CD4-positive, CD25-positive, alpha-beta regulatory T cell (primary cell): ENCODE results near the gene FOXO6. TPM values are rescaled to one million over a fixed set of nuclear protein-coding genes. Genes with fewer than 3 reads are reported as not detected.
"Not testable (repeated sequence)": the region's sequence is repeated elsewhere in the genome, so short reads cannot be mapped to it uniquely, and the experiment has no call there.

ENCODE experiments used
- ATAC-seq, 2 donors: fragments of 150-1000 bp; cut with Tn5 transposase; one replicate each; pipeline ENCODE4 v1.10.0; 2021; ENCODE audit warnings: low read depth in 2 of 2, moderate number of reproducible peaks in 2 of 2, moderate library complexity in 1 of 2
- DNase-seq, 3 donors: peaks; one replicate each; pipeline versions ENCODE4 v3.0.0 to v3.0.0-alpha.2; 2012 to 2022; ENCODE audit warnings: mixed read lengths in 1 of 3
- H3K27ac ChIP-seq: one replicate; pipeline ENCODE4 v1.7.0; 2013; ENCODE audit warnings: mild to moderate bottlenecking, low read length; ENCODE audit not compliant: insufficient read depth, poor library complexity, severe bottlenecking
- H3K27me3 ChIP-seq: one replicate; pipeline ENCODE4 v1.7.0; 2013; ENCODE audit warnings: low read length; ENCODE audit not compliant: control insufficient read depth, insufficient read depth
- H3K36me3 ChIP-seq: one replicate; pipeline ENCODE4 v1.7.0; 2013; ENCODE audit warnings: mild to moderate bottlenecking, low read length, moderate library complexity; ENCODE audit not compliant: control insufficient read depth, insufficient read depth
- H3K4me1 ChIP-seq: 2 replicates; pipeline ENCODE4 v1.7.0; 2013; ENCODE audit warnings: mild to moderate bottlenecking, low read length; ENCODE audit not compliant: insufficient read depth, control insufficient read depth, poor library complexity, severe bottlenecking
- H3K4me3 ChIP-seq: one replicate; pipeline ENCODE4 v1.7.0; 2013; ENCODE audit warnings: low read depth, mild to moderate bottlenecking, low read length, moderate library complexity
- H3K9me3 ChIP-seq, 2 experiments: 1 replicate in 1 of 2; 2 replicates in 1 of 2; pipeline ENCODE4 v1.7.0; 2013; ENCODE audit warnings: low read length in 2 of 2, mild to moderate bottlenecking in 1 of 2, moderate library complexity in 1 of 2; ENCODE audit not compliant: control insufficient read depth in 2 of 2
- H3K27ac Mint-ChIP-seq, 3 donors: one replicate each; pipeline ENCODE4 v1.8.0; 2020 to 2022; ENCODE audit warnings: mild to moderate bottlenecking in 3 of 3, mixed read lengths in 3 of 3, moderate library complexity in 2 of 3
- H3K27me3 Mint-ChIP-seq: one replicate; pipeline ENCODE4 v1.8.0; 2022; ENCODE audit warnings: mild to moderate bottlenecking, mixed read lengths
- H3K36me3 Mint-ChIP-seq: one replicate; pipeline ENCODE4 v1.8.0; 2020; ENCODE audit warnings: mixed read lengths
- H3K4me1 Mint-ChIP-seq, 4 donors: one replicate each; pipeline ENCODE4 v1.8.0; 2020 to 2022; ENCODE audit warnings: mixed read lengths in 4 of 4, mild to moderate bottlenecking in 1 of 4
- H3K4me3 Mint-ChIP-seq, 4 donors: one replicate each; pipeline ENCODE4 v1.8.0; 2020 to 2022; ENCODE audit warnings: mild to moderate bottlenecking in 4 of 4, mixed read lengths in 4 of 4, moderate library complexity in 3 of 4
- H3K9me3 Mint-ChIP-seq, 7 donors: one replicate each; pipeline ENCODE4 v1.8.0; 2020 to 2022; ENCODE audit warnings: mixed read lengths in 7 of 7, mild to moderate bottlenecking in 3 of 7, moderate library complexity in 2 of 7
- polyA plus RNA-seq, 4 donors: library from polyadenylated mRNA; unstranded; fragments of 300-500 nt; fragmentation: Illumina TruSeq; gene quantifications; one replicate each; pipeline ENCODE4 v1.2.3, GENCODE V29; 2021
- total RNA-seq: library from RNA; stranded (reverse); gene quantifications from one replicate; pipeline ENCODE4 v1.2.3, GENCODE V29; 2022

The FOXO6 gene
- total and polyA plus RNA-seq, 5 donors from 2014 or later, result 0.91 TPM; not detected in 4

DNA sequence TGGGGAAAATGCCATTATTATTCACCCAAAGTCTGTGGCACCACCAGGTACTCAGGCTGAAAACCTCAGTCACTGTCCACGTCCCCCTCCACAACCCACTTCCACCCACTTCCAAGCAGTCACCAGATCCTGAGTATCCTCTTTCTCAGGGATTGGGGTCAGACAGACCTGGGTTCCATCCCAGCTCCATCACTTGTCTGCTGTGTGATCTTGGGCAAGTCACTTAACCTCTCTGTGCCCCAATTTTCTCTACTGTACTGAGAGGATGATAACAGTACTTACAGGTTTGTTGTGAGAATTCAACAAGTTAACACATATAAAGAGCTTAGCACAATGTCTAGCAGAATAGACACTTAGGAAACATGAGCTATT, 29.7 kb upstream of the FOXO6 start:
- H3K27ac Mint-ChIP-seq, result no peak overlapping the region
- Histone ChIP-seq H3K4me3 (no peak overlapping the region), H3K36me3 (no peaks in the 10 kb centered on the region), H3K9me3 (no peaks in the 10 kb centered on the region), H3K4me1 (no peaks in the 10 kb centered on the region), H3K27ac (no peak overlapping the region), H3K27me3 (peaks cover 2% of the 10 kb centered on the region)
- ATAC-seq (no peak), DNase-seq (no peak)
- H3K27me3 Mint-ChIP-seq, result peaks cover 17% of the 10 kb centered on the region
- H3K36me3 Mint-ChIP-seq, result no peaks in the 10 kb centered on the region
- H3K4me1 Mint-ChIP-seq, result no peaks in the 10 kb centered on the region
- peaks cover 0 to 3% (median 1%) of the 10 kb centered on the region in 7 donors for H3K9me3 Mint-ChIP-seq
- H3K4me3 Mint-ChIP-seq, result no peak overlapping the region

- not testable (repeated sequence) for H3K4me1 ChIP-seq, H3K36me3 Mint-ChIP-seq, H3K27ac Mint-ChIP-seq, H3K9me3 ChIP-seq, DNase-seq, H3K27me3 ChIP-seq, H3K4me3 ChIP-seq, H3K4me1 Mint-ChIP-seq, ATAC-seq, H3K9me3 Mint-ChIP-seq, H3K36me3 ChIP-seq, H3K4me3 Mint-ChIP-seq, H3K27ac ChIP-seq
- H3K27me3 Mint-ChIP-seq, result peaks cover 22% of the 10 kb centered on the region
Measured at GRCh38 chr1:41332161-41332560, 29.1 kb upstream of the FOXO6 start.

GRCh38 chr1:41333146-41333784, 28.0 kb upstream of the FOXO6 start:
- H3K27me3 Mint-ChIP-seq, result peaks cover 32% of the 10 kb centered on the region
- H3K9me3 Mint-ChIP-seq, result peaks cover 0 to 4% (median 1%) of the 10 kb centered on the region in 7 donors
- ATAC-seq, result no peak
- no peak overlapping the region for H3K27ac Mint-ChIP-seq
- H3K4me3 ChIP-seq, result no peak overlapping the region
- H3K9me3 ChIP-seq, result no peaks in the 10 kb centered on the region
- no peaks in the 10 kb centered on the region for H3K4me1 ChIP-seq
- no peaks in the 10 kb centered on the region for H3K36me3 Mint-ChIP-seq
- no peak for DNase-seq
- H3K27me3 ChIP-seq, result peaks cover 4% of the 10 kb centered on the region
- H3K4me3 Mint-ChIP-seq, result no peak overlapping the region
- no peaks in the 10 kb centered on the region for H3K4me1 Mint-ChIP-seq
- no peak overlapping the region for H3K27ac ChIP-seq
- no peaks in the 10 kb centered on the region for H3K36me3 ChIP-seq

DNA sequence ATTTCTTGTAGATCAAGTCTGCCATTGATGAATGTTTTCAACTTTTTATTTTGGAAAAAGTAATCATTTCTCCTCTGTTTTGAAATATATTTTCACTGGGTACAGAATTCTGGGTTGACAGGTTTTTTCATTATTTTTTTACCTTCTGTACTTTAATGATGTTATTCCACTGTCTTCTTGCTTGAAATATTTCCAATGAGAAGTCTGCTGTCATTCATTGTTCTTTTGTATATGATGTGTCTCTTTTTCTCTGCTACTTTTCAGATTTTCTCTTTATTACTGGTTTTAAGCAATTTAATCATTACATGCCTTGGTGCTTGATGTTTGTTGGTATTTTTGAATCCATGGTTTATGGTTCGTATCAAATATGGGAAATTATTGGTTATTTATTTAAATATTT, 22.4 kb upstream of the FOXO6 start:
- H3K4me1 Mint-ChIP-seq, result no peaks in the 10 kb centered on the region
- H3K9me3 ChIP-seq, result peaks cover 5 to 11% of the 10 kb centered on the region in 2 experiments
- no peak overlapping the region for H3K27ac ChIP-seq
- ATAC-seq, result no peak
- H3K27me3 ChIP-seq, result peaks cover 9% of the 10 kb centered on the region
- peaks cover 33% of the 10 kb centered on the region for H3K27me3 Mint-ChIP-seq
- peaks cover 0 to 15% (median 5%) of the 10 kb centered on the region in 7 donors for H3K9me3 Mint-ChIP-seq
- DNase-seq, result no peak
- no peak overlapping the region for H3K4me3 ChIP-seq
- no peaks in the 10 kb centered on the region for H3K36me3 Mint-ChIP-seq
- no peaks in the 10 kb centered on the region for H3K36me3 ChIP-seq
- H3K4me1 ChIP-seq, result no peaks in the 10 kb centered on the region
- H3K27ac Mint-ChIP-seq, result no peak overlapping the region
- H3K4me3 Mint-ChIP-seq, result no peak overlapping the region

DNA sequence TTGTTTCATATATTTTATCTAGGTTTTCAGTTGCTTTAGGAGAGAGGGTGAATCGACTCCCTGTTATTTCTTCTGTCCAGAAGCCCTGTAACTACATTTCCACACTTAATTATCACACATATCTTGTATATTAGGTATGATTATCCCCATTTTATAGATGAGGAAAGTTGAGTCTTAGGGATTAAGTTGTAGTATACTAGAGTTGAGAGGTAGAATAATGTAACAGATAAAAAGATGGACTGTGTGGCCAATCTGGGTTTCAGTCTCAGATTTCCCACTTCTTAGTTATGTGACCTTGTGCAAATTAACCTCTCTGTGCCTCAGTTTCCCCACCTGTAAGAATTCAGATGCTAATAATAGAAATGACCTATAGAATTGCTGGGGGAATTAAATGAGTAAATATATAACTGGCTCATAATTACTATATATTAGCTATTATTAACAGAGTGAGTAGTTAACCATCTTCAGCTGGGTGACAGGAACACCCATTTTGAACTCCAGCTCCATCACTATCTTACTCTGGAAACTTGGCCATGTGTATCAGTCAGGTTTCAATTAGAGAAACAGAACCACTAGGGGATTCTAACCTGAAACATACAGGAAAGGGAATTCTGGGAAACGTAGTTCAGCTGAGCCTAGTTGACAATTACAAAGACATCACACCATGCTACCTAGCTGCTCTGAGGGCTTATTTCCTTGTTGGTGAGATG, 20.4 kb upstream of the FOXO6 start:
- Mint-ChIP-seq H3K27ac (no peak overlapping the region), H3K27me3 (peaks cover 27% of the 10 kb centered on the region), H3K4me3 (no peak overlapping the region), H3K9me3 (peaks cover 0 to 12% (median 5%) of the 10 kb centered on the region in 7 donors), H3K4me1 (no peaks in the 10 kb centered on the region), H3K36me3 (no peaks in the 10 kb centered on the region)
- Histone ChIP-seq H3K9me3 (peaks cover 5 to 11% of the 10 kb centered on the region in 2 experiments), H3K27me3 (peaks cover 9% of the 10 kb centered on the region), H3K36me3 (no peaks in the 10 kb centered on the region), H3K4me3 (no peak overlapping the region), H3K27ac (no peak overlapping the region), H3K4me1 (no peaks in the 10 kb centered on the region)
- no peak for ATAC-seq
- DNase-seq, result no peak

GRCh38 chr1:41341365-41341683, 19.9 kb upstream of the FOXO6 start:
- H3K9me3 ChIP-seq, result peaks cover 5 to 11% of the 10 kb centered on the region in 2 experiments
- no peaks in the 10 kb centered on the region for H3K36me3 Mint-ChIP-seq
- no peaks in the 10 kb centered on the region for H3K36me3 ChIP-seq
- peaks cover 22% of the 10 kb centered on the region for H3K27me3 Mint-ChIP-seq
- H3K27me3 ChIP-seq, result peaks cover 9% of the 10 kb centered on the region
- H3K4me3 ChIP-seq, result no peak overlapping the region
- H3K9me3 Mint-ChIP-seq, result peaks cover 0 to 12% (median 5%) of the 10 kb centered on the region in 7 donors
- H3K4me3 Mint-ChIP-seq, result no peak overlapping the region
- DNase-seq (no peak), ATAC-seq (no peak)
- peak overlapping the region in 1 of 3 donors; percentile 81 for H3K27ac Mint-ChIP-seq
- H3K4me1 ChIP-seq, result no peaks in the 10 kb centered on the region
- no peaks in the 10 kb centered on the region for H3K4me1 Mint-ChIP-seq
- H3K27ac ChIP-seq, result no peak overlapping the region

GRCh38 chr1:41341772-41342562, 19.3 kb upstream of the FOXO6 start:
- Mint-ChIP-seq H3K27me3 (peaks cover 17% of the 10 kb centered on the region), H3K4me1 (no peaks in the 10 kb centered on the region), H3K27ac (no peak overlapping the region), H3K9me3 (peaks cover 0 to 12% (median 5%) of the 10 kb centered on the region in 7 donors), H3K36me3 (no peaks in the 10 kb centered on the region), H3K4me3 (no peak overlapping the region)
- H3K4me3 ChIP-seq, result no peak overlapping the region
- no peak overlapping the region for H3K27ac ChIP-seq
- no peaks in the 10 kb centered on the region for H3K4me1 ChIP-seq
- DNase-seq, result no peak
- H3K9me3 ChIP-seq, result peaks cover 5 to 11% of the 10 kb centered on the region in 2 experiments
- no peaks in the 10 kb centered on the region for H3K36me3 ChIP-seq
- no peak for ATAC-seq
- peaks cover 8% of the 10 kb centered on the region for H3K27me3 ChIP-seq
